GM21528 (cell line): Measurements from ENCODE around the gene CCDC142.
"Not testable (repeated sequence)": the region's sequence is repeated elsewhere in the genome, so short reads cannot be mapped to it uniquely, and the experiment has no call there.

Source experiments
- ATAC-seq: cut with Tn5 transposase; IDR thresholded peaks from one replicate; pipeline ENCODE4 v1.9.1; 2021; ENCODE audit warnings: mild to moderate bottlenecking, moderate library complexity; ENCODE audit not compliant: unreplicated experiment, low FRiP score

CCDC142 gene

GRCh38 chr2:74447230-74447999, 35.4 kb downstream of the CCDC142 start:
- ATAC-seq = no peak

- ATAC-seq = no peak
Observed at GRCh38 chr2:74444498-74445318, 38.1 kb downstream of the CCDC142 start.

GRCh38 chr2:74442483-74443297, 40.1 kb downstream of the CCDC142 start:
- ATAC-seq = not testable (repeated sequence)

- ATAC-seq = no peak
Observed at GRCh38 chr2:74441690-74442482, 40.9 kb downstream of the CCDC142 start, which contains the start of gene RTKN. Gene RTKN, minus strand, starts transcription at chr2:74441937. Its CDS starts 121 bp downstream, at chr2:74441816.

- no peak for ATAC-seq
Observed at GRCh38 chr2:74441170-74441689, 41.6 kb downstream of the CCDC142 start.

GRCh38 chr2:74440378-74441169, 42.2 kb downstream of the CCDC142 start:
- peak; percentile 88 for ATAC-seq

GRCh38 chr2:74439803-74440377, 42.9 kb downstream of the CCDC142 start:
- ATAC-seq = no peak

- ATAC-seq = no peak
Observed at GRCh38 chr2:74439373-74439772, 43.4 kb downstream of the CCDC142 start.

GRCh38 chr2:74438248-74438647, 44.5 kb downstream of the CCDC142 start:
- no peak for ATAC-seq

- no peak for ATAC-seq
Observed at GRCh38 chr2:74436848-74437695, 45.7 kb downstream of the CCDC142 start.

- ATAC-seq = no peak
Observed at GRCh38 chr2:74436111-74436805, 46.5 kb downstream of the CCDC142 start.

- no peak for ATAC-seq
Observed at GRCh38 chr2:74430502-74430901, 52.3 kb downstream of the CCDC142 start.

- no peak for ATAC-seq
Observed at GRCh38 chr2:74429487-74430451, 53.0 kb downstream of the CCDC142 start.

GRCh38 chr2:74428675-74429074, 54.1 kb downstream of the CCDC142 start:
- no peak for ATAC-seq

GRCh38 chr2:74427551-74427950, 55.2 kb downstream of the CCDC142 start:
- no peak for ATAC-seq

- ATAC-seq = no peak
Observed at GRCh38 chr2:74426181-74426758, 56.5 kb downstream of the CCDC142 start.
